ENCODE data around the gene TENT4A.

The TENT4A gene

DNA sequence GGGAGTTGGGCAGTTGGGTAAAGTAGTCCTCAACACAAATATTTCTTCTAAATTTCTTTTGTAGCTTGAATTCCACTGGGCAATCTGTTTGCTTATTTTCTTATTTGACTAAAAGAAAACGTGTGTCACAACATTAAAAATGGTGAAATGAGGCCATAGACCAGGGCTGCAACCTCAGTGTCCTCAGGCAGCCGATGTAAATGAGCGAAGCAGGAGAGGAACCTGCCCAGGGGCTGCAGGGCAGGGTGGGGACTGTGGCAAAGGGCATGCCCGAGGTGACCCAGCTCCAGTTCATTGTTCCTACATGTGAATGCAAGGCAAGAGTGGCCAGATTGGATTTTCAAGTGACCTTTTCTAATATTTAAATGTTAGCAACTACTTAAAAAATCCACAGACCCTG is 74.7 kb downstream of the TENT4A start:
- TF ChIP-seq, protein P1, sequence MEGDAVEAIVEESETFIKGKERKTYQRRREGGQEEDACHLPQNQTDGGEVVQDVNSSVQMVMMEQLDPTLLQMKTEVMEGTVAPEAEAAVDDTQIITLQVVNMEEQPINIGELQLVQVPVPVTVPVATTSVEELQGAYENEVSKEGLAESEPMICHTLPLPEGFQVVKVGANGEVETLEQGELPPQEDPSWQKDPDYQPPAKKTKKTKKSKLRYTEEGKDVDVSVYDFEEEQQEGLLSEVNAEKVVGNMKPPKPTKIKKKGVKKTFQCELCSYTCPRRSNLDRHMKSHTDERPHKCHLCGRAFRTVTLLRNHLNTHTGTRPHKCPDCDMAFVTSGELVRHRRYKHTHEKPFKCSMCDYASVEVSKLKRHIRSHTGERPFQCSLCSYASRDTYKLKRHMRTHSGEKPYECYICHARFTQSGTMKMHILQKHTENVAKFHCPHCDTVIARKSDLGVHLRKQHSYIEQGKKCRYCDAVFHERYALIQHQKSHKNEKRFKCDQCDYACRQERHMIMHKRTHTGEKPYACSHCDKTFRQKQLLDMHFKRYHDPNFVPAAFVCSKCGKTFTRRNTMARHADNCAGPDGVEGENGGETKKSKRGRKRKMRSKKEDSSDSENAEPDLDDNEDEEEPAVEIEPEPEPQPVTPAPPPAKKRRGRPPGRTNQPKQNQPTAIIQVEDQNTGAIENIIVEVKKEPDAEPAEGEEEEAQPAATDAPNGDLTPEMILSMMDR (IDR thresholded peaks at IDR 0.05; ENCODE audit: low read depth, low read length) = no peak

DNA sequence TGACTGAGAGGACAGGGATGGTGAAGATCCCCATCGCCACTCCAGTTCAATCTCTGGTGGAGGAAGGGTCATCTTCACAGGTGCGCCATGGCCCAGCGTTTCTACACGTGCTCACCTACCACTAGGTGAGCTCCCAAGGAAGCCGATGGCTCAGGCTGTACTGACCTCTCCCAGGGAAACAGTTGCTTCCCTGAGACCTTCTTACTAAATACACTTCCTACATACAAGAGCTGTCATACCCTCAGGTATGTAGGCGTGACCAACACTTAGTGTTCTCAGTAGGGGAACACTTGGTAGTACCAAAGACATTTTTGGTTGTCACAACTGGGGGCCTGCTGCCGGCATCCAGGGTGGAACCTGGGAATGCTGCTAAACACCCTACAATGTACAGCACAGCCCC is 75.2 kb downstream of the TENT4A start:
- TF ChIP-seq, protein P1 (IDR thresholded peaks at IDR 0.05; ENCODE audit: low read depth, low read length) = no peak
- no peak for DNase-seq (ENCODE audit: extremely low read depth, low read depth)

More for the DNA sequence above, 74.7 kb downstream of the TENT4A start:
- no peak for DNase-seq (ENCODE audit: extremely low read depth, low read depth)

DNA sequence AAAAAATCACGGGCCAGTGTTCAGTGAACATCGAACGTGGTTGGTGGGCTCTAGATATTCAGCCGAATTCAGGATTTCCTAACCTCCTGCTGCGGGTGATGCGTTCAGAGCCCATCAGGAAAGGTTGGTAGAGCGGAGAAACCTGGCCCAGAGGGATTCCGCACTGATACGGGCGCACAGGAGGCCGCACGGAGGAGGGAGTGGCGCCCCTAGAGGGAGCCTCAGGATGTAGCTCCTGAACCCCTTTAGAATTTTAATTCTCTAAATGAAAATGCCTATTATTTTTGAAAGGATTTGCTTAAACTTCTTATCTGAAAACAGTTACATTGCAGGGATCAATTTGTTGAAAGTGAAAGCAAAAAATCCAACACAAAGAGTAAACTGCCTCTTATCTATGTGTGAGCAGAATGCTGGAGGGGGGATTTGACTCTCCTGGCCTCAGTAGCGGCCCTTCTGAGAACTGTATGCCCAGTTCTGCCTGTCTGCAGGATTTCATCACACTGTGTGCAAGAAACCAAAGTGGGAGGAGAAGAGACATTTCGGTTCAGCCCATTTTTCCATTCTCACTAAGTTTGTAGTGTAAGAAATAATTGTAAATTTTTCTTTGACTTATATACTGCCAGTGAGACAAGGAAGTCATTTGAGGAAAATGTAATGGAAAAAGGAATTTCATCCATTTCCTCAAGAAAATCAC is 75.9 kb downstream of the TENT4A start:
- DNase-seq (ENCODE audit: extremely low read depth, low read depth) = no peak
- TF ChIP-seq, protein P1 (IDR thresholded peaks at IDR 0.05; ENCODE audit: low read depth, low read length) = no peak

DNA sequence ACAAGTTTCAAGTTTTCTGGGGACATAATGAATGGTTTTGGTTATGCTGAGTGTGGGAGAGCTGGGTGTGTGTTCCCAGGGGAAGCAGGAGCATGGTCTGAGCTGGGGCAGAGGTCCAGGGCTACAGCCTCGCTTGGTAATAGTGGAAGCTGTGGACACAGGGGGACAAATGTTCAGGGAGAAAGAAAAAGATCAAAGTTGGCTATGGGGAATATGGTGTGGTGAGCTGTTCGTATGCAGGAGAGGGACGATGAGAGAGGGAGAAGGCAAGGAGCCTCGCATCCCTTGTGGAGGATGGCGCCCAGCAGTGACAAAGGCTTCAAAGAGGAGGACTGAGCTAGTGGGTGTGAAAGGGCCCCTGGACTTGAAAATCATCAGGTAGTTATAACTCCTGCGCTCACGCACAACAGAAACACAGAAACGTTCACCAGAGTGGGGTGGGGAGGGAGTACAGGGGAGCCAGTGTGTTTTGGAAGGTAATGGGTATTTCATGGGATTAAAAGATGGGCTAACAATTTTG is 77.2 kb downstream of the TENT4A start:
- DNase-seq (ENCODE audit: extremely low read depth, low read depth) = no peak
- TF ChIP-seq, protein P1 (IDR thresholded peaks at IDR 0.05; ENCODE audit: low read depth, low read length) = no peak

DNA sequence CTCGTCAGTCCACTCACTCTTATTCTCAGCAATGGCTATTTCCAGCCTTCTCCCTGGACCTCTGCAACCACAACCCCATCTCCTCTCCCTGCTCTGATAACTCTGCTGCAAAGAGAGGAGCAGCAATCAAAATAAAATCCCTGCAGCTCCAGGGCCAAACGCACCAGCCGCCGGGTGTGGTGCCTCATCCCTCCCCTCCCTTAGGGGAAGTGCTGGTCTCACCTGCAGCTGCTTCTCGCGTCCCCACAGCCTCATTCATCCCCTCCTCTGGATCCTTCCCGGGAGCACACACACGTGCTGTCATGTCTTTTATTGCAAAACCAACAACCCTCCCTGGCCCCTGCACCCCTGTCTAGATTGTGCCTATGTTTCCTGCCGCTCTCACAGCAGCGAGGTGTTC is 77.8 kb downstream of the TENT4A start:
- no peak for DNase-seq (ENCODE audit: extremely low read depth, low read depth)
- TF ChIP-seq, protein P1 (IDR thresholded peaks at IDR 0.05; ENCODE audit: low read depth, low read length) = no peak

DNA sequence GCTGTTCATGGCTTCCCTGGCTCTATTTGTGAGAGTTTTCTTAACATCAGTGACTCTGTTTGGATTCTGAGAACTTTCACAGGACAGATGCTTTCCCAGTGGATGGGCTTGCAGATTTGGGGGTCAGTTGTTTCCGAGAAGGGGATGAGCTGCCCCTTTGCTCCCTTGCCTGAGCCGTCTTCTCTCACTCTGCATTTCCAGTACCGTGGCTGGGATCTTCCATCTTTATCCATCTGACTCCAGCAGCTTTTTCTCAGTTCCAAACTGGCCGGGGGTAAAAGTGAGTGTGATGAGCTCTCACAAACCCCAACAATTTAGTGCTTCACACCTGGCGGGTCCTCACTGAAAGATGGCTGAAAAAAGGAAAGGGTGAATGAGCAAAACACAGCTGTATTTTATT is 79.1 kb downstream of the TENT4A start:
- TF ChIP-seq, protein P1 (IDR thresholded peaks at IDR 0.05; ENCODE audit: low read depth, low read length) = no peak

DNA sequence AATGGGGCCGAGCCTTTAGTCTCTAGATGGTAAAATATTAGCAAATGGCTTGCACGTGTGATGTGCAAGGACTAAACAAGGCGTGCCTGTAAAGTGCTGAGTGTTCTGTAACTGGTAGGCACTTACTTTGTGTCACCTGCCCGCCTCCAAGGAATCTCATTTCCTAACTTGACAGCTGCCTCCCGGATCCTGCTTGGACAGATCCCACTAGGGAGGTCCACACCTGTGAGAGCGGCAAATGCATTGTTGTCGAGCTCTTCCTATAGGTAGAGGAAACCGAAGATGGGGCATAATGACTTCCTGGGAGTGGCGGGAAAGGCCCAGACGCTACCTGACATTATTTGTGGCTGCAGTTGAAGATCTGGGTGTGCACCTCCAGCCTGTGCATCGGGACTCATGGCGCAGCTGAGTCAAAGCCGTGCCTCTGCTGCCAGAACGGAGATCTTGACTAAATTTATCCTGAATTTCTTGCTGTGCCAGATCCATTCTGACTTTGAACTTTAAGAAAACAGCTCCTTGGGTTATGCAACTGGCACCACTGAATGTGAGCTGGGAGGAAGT is 79.8 kb downstream of the TENT4A start:
- TF ChIP-seq, protein P1 (IDR thresholded peaks at IDR 0.05; ENCODE audit: low read depth, low read length) = no peak
- DNase-seq (ENCODE audit: extremely low read depth, low read depth) = no peak

More for the DNA sequence above, 79.1 kb downstream of the TENT4A start:
- no peak for DNase-seq (ENCODE audit: extremely low read depth, low read depth)

All from AG09319 (cell line).